ENCODE data around the gene THRB. TPM values are rescaled to one million over a fixed set of nuclear protein-coding genes. Genes with fewer than 3 reads are reported as not detected.

The THRB gene
- total RNA-seq, 3 donors from 2014 or later: 25.1 to 75.5 (median 59.8) TPM

GRCh38 chr3:24310887-24311286 is 183.8 kb downstream of the THRB start:
- DNase-seq (no peak), ATAC-seq (no peak)
- intact Hi-C loops (cut with DNase I, micrococcal nuclease): no loop called here

GRCh38 chr3:24306518-24306917 is 188.1 kb downstream of the THRB start:
- TF ChIP-seq, protein P1, sequence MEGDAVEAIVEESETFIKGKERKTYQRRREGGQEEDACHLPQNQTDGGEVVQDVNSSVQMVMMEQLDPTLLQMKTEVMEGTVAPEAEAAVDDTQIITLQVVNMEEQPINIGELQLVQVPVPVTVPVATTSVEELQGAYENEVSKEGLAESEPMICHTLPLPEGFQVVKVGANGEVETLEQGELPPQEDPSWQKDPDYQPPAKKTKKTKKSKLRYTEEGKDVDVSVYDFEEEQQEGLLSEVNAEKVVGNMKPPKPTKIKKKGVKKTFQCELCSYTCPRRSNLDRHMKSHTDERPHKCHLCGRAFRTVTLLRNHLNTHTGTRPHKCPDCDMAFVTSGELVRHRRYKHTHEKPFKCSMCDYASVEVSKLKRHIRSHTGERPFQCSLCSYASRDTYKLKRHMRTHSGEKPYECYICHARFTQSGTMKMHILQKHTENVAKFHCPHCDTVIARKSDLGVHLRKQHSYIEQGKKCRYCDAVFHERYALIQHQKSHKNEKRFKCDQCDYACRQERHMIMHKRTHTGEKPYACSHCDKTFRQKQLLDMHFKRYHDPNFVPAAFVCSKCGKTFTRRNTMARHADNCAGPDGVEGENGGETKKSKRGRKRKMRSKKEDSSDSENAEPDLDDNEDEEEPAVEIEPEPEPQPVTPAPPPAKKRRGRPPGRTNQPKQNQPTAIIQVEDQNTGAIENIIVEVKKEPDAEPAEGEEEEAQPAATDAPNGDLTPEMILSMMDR (IDR thresholded peaks at IDR 0.05): no peak
- ATAC-seq: no peak
- intact Hi-C loops (cut with DNase I, micrococcal nuclease): no loop called here

More at GRCh38 chr3:24310887-24311286, 183.8 kb downstream of the THRB start:
- Histone ChIP-seq H3K4me3 (no peak overlapping the region), H3K4me1 (ENCODE audit: low read depth) (peaks cover 3% of the 10 kb centered on the region), H3K9me3 (no peaks in the 10 kb centered on the region), H3K36me3 (ENCODE audit: low read depth) (no peaks in the 10 kb centered on the region)
- TF ChIP-seq, protein P1 (IDR thresholded peaks at IDR 0.05): no peak

DNA sequence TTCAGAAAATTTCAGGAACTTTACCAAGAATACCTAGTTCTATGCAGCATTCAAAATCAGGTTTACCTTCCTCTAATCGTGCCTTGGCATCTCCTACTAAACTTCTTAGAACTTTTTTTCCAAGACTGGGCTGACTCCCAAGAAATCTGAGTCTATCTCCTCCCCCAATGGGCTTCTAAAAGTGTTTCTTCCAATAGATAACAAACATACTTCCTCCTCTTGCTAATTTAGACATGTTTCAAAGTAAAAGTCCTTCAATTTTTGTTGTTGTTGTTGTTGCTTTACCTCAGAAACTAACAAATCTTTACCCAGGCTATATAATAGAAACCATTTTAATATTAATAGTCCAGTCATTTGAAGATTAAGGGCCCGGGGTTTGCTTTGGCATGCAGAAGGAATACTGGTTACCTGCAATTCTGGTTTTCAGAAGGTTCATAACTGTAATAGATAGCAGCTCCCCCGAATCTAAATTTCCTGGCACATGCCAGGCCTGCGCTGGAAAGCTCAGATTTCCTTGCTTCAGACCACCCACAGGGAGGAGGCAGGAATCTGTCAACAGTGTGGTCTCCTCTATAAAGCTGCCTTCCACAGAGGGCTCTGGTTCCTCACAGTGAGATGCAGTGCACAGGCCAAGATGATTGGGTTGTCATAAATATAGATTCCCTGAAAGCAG is 188.7 kb downstream of the THRB start:
- TF ChIP-seq, protein P1 (IDR thresholded peaks at IDR 0.05): no peak
- Histone ChIP-seq H3K4me1 (ENCODE audit: low read depth) (no peaks in the 10 kb centered on the region), H3K36me3 (ENCODE audit: low read depth) (no peaks in the 10 kb centered on the region), H3K9me3 (no peaks in the 10 kb centered on the region), H3K4me3 (no peak overlapping the region)
- no peak for DNase-seq
- no peak for ATAC-seq
- intact Hi-C loops (cut with DNase I, micrococcal nuclease): no loop called here

More at GRCh38 chr3:24306518-24306917, 188.1 kb downstream of the THRB start:
- Histone ChIP-seq H3K4me1 (ENCODE audit: low read depth) (no peaks in the 10 kb centered on the region), H3K4me3 (no peak overlapping the region), H3K36me3 (ENCODE audit: low read depth) (no peaks in the 10 kb centered on the region), H3K9me3 (no peaks in the 10 kb centered on the region)
- no peak for DNase-seq

DNA sequence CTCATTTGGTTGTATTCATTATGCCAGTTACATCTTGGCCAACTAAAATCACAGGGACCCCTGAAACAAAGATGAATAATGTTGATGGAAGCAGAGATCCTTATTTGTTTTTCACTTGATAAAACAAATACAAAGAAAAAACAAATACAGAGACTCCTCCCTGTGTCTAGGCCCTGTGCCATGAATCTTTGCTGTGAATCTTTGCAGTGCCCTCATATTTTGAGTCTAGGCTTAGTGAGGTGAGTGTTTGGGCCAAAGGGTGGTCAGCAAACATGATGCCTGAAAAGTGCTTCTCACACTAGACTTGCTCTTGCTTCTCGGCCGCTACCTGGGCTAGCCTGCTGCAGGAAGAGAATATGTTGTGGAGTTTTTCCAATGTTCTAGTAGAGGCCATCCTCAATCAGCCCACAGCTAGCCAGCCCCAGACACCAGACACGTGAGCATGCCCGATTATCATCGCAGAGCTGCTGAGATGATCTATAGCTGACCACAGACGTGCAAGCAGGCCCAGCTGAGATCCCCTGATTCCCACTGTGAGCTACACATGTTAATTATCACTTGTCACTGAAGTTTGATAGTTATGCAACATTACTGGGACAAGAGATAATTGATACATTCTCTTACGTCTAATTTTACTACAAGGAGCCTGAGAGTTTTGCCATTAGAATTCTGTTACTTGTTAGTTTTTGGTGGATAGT is 191.4 kb downstream of the THRB start:
- DNase-seq: no peak
- intact Hi-C loops (cut with DNase I, micrococcal nuclease): no loop called here
- ATAC-seq: no peak

GRCh38 chr3:24302396-24302795 is 192.3 kb downstream of the THRB start:
- Histone ChIP-seq H3K36me3 (ENCODE audit: low read depth) (no peaks in the 10 kb centered on the region), H3K4me3 (no peak overlapping the region), H3K9me3 (no peaks in the 10 kb centered on the region), H3K4me1 (ENCODE audit: low read depth) (no peaks in the 10 kb centered on the region)
- intact Hi-C loops (cut with DNase I, micrococcal nuclease): no loop called here
- no peak for DNase-seq
- no peak for ATAC-seq
- TF ChIP-seq, protein P1 (IDR thresholded peaks at IDR 0.05): no peak

More for the DNA sequence above, 191.4 kb downstream of the THRB start:
- H3K36me3 ChIP-seq (ENCODE audit: low read depth): no peaks in the 10 kb centered on the region
- H3K4me3 ChIP-seq: no peak overlapping the region
- H3K9me3 ChIP-seq: no peaks in the 10 kb centered on the region
- TF ChIP-seq, protein P1 (IDR thresholded peaks at IDR 0.05): no peak
- no peaks in the 10 kb centered on the region for H3K4me1 ChIP-seq (ENCODE audit: low read depth)
